Tibial nerve (tissue), 4 donors: Measurements from ENCODE around the gene IAH1. TPM values are rescaled to one million over a fixed set of nuclear protein-coding genes. Genes with fewer than 3 reads are reported as not detected.
A peak's percentile ranks its signal among the peaks of the same experiment; 100 is the strongest.

ENCODE experiments used
- DNase-seq, 2 donors: peaks; one replicate each; pipeline ENCODE4 v3.0.0-alpha.2; 2019; ENCODE audit warnings: low spot score in 2 of 2
- H3K27ac ChIP-seq, 4 donors: fragments of 200-600 bp; sonication (generic) in 3 of 4; one replicate each; pipeline ENCODE4 v1.5.1; 2017 to 2019; ENCODE audit warnings: mild to moderate bottlenecking in 1 of 4
- H3K27me3 ChIP-seq, 2 donors: fragments of 200-600 bp; sonication (generic) in 1 of 2; one replicate each; pipeline versions ENCODE4 v1.5.1 to v1.6.0; 2017 to 2019
- H3K36me3 ChIP-seq, 3 donors: fragments of 200-600 bp; sonication (generic); one replicate each; pipeline ENCODE4 v1.5.1; 2018 to 2019
- H3K4me1 ChIP-seq, 4 donors: fragments of 200-600 bp; sonication (generic) in 3 of 4; one replicate each; pipeline ENCODE4 v1.5.1; 2017 to 2019
- H3K4me3 ChIP-seq, 4 donors: fragments of 200-600 bp; sonication (generic) in 3 of 4; one replicate each; pipeline ENCODE4 v1.5.1; 2017 to 2019; ENCODE audit warnings: mild to moderate bottlenecking in 1 of 4, moderate library complexity in 1 of 4
- H3K9me3 ChIP-seq, 4 donors: fragments of 200-600 bp; sonication (generic) in 3 of 4; one replicate each; pipeline ENCODE4 v1.5.1; 2017 to 2019
- EP300 ChIP-seq, 2 donors: sonication (generic); formaldehyde crosslinking; IDR thresholded peaks; one replicate each; pipeline ENCODE4 v1.6.1; 2017; ENCODE audit warnings: antibody characterized with exemption in 2 of 2, mild to moderate bottlenecking in 1 of 2
- POLR2A ChIP-seq, 2 donors: fragments of 450-650 bp; IDR thresholded peaks; one replicate each; pipeline ENCODE4 v1.6.1; 2017; ENCODE audit warnings: antibody characterized with exemption in 2 of 2, mild to moderate bottlenecking in 2 of 2, moderate library complexity in 2 of 2
- WGBS, 2 donors: methylation state at CpG; one replicate each; pipeline ENCODE4 v1.1.5; 2018; 5-methylcytosine and 5-hydroxymethylcytosine counted together
- total RNA-seq, 4 donors: library from RNA; depleted of rRNA; stranded (reverse); fragments of >200 nt; gene quantifications; one replicate each; pipeline ENCODE4 v1.1.0, GENCODE V29; 2016
- TF ChIP-seq, protein P1 (sequence below), 5 experiments: fragments of 200-600 bp in 3 of 5; fragments of 450-650 bp in 2 of 5; sonication (generic) in 3 of 5; IDR thresholded peaks; one replicate each; pipeline ENCODE4 v1.5.1; 2016 to 2019; ENCODE audit warnings: antibody characterized with exemption in 5 of 5, mild to moderate bottlenecking in 3 of 5, moderate library complexity in 2 of 5

The IAH1 gene
- total RNA-seq, 4 donors from 2014 or later, result 41.9 to 55.1 (median 50.9) TPM

DNA sequence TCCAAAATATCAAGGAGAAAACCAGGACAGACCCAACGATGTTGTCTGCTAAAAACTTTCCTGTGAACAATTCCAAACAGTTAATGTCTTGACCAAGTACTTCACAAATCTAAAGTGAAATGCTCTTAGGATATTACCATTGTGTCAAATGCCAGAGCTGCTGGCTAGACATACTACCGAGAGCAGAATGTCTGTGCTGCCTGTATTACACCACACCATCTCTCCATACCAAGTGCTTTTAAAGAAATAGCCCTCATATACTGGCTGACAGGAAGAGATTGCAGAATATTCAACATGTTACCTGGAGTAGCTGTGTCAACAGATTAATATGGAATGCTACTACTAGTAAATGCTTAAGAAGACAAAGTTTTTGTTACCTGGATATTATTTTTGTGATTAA lies 18.6 kb downstream of the IAH1 start:
- 34 to 52% methylated on average over 2 of the region's 2 CpGs for WGBS, 2 donors
- Histone ChIP-seq H3K36me3 (peaks cover 0 to 95% (median 18%) of the 10 kb centered on the region in 3 donors), H3K27ac (no peak overlapping the region), H3K27me3 (no peaks in the 10 kb centered on the region), H3K4me3 (no peak overlapping the region), H3K9me3 (no peaks in the 10 kb centered on the region), H3K4me1 (peaks cover 0 to 7% (median 0%) of the 10 kb centered on the region in 4 donors)
- DNase-seq, result no peak
- TF ChIP-seq, protein P1, sequence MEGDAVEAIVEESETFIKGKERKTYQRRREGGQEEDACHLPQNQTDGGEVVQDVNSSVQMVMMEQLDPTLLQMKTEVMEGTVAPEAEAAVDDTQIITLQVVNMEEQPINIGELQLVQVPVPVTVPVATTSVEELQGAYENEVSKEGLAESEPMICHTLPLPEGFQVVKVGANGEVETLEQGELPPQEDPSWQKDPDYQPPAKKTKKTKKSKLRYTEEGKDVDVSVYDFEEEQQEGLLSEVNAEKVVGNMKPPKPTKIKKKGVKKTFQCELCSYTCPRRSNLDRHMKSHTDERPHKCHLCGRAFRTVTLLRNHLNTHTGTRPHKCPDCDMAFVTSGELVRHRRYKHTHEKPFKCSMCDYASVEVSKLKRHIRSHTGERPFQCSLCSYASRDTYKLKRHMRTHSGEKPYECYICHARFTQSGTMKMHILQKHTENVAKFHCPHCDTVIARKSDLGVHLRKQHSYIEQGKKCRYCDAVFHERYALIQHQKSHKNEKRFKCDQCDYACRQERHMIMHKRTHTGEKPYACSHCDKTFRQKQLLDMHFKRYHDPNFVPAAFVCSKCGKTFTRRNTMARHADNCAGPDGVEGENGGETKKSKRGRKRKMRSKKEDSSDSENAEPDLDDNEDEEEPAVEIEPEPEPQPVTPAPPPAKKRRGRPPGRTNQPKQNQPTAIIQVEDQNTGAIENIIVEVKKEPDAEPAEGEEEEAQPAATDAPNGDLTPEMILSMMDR (IDR thresholded peaks at IDR 0.05), result no peak
- TF ChIP-seq EP300 (IDR thresholded peaks at IDR 0.05), result no peak
- no peak for TF ChIP-seq POLR2A (IDR thresholded peaks at IDR 0.05)

DNA sequence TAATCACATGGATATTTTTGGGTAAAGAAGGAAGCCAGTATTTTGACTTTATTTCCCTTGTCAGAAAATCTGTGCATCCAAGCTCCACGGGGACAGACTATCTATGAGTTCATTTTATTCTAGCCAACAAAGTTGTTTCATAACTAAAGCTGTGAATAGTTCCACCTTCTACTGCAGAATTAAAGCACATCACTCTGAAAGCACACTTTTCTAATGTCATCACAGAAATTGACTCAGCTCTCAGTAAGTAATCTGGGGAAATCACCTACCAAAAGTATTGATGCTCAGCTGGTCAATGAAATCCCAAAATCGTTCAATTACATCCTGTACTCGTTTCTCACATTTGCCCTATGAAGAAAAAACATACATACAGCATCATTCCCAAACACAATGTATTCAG lies 19.1 kb downstream of the IAH1 start:
- Histone ChIP-seq H3K9me3 (no peaks in the 10 kb centered on the region), H3K4me3 (no peak overlapping the region), H3K36me3 (peaks cover 0 to 90% (median 18%) of the 10 kb centered on the region in 3 donors), H3K27me3 (no peaks in the 10 kb centered on the region), H3K4me1 (peaks cover 0 to 11% (median 0%) of the 10 kb centered on the region in 4 donors), H3K27ac (no peak overlapping the region)
- 75 to 83% methylated on average over 3 of the region's 3 CpGs for WGBS, 2 donors
- DNase-seq, result no peak
- TF ChIP-seq POLR2A (IDR thresholded peaks at IDR 0.05) (no peak), EP300 (IDR thresholded peaks at IDR 0.05) (no peak)
- TF ChIP-seq, protein P1 (IDR thresholded peaks at IDR 0.05), result no peak

DNA sequence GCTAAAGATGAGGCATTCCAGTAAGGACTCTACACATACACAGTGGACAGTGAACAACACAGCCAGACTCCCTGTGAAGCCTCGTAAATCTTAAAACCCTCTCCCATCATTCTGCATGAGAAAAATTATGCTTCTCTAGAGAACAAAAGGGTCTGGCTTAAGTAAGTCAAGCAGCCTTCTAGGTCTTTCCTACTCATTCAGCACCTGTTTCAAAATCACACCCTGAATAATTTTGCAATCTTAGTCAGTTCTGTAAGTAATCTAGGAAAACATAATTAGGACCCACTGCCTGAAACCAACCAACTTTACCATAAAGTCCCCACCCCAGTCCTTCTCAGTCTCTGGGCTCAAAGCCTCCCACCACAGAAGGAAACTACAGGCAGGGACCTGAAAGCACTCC lies 19.7 kb downstream of the IAH1 start:
- no peak overlapping the region for H3K27ac ChIP-seq
- no peak overlapping the region for H3K4me3 ChIP-seq
- TF ChIP-seq POLR2A (IDR thresholded peaks at IDR 0.05) (no peak), EP300 (IDR thresholded peaks at IDR 0.05) (no peak)
- TF ChIP-seq, protein P1 (IDR thresholded peaks at IDR 0.05), result no peak
- H3K9me3 ChIP-seq, result no peaks in the 10 kb centered on the region
- H3K27me3 ChIP-seq, result no peaks in the 10 kb centered on the region
- H3K36me3 ChIP-seq, result peaks cover 0 to 84% (median 18%) of the 10 kb centered on the region in 3 donors
- peaks cover 0 to 13% (median 0%) of the 10 kb centered on the region in 4 donors for H3K4me1 ChIP-seq
- WGBS, 2 donors, result 85 to 88% methylated on average over 1 of the region's 1 CpG
- no peak for DNase-seq

DNA sequence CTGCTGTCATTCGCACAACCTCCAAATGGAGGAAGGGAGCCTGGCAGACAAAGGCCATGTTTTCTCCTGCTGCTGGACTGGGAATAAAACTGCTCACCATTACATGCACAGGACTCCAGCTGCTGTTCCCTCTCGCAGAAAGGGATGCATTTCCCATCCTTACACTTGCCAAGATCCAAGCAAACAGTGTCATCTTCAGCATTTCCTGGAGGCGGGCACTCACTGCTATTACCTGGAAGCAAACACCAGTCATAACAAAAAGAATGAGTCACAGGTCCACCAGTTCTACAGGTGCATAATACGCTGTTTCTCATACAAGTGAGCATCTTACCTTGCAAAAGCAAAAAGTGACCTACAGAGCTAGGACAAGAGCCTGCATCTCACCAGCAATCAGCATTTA lies 22.7 kb downstream of the IAH1 start:
- Histone ChIP-seq H3K36me3 (peaks cover 0 to 76% (median 0%) of the 10 kb centered on the region in 3 donors), H3K9me3 (no peaks in the 10 kb centered on the region), H3K27ac (no peak overlapping the region), H3K4me3 (no peak overlapping the region), H3K27me3 (no peaks in the 10 kb centered on the region), H3K4me1 (peaks cover 0 to 15% (median 0%) of the 10 kb centered on the region in 4 donors)
- no peak for DNase-seq
- TF ChIP-seq EP300 (IDR thresholded peaks at IDR 0.05), result no peak
- TF ChIP-seq, protein P1 (IDR thresholded peaks at IDR 0.05), result no peak
- whole genome bisulfite sequencing, 2 donors, result 94 to 95% methylated on average over 4 of the region's 4 CpGs

DNA sequence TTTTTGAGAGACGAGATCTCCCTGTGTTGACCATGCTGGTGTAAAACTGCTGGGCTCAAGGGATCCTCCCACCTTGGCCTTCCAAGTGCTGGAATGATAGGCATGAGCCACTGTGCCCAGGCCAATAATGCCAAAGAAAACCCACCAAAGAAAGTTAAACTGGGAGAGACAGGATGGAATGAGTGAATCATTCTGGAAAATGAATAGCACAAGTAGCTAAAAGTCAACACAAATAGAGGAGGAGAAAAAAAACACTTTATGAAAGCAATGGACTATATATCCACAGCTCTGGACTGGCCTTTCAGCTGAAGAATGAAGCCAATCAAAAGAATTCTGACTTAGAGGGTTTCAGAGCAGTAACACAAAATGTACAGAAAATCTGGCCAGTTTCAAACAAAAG lies 23.9 kb downstream of the IAH1 start:
- TF ChIP-seq, protein P1 (IDR thresholded peaks at IDR 0.05), result no peak
- TF ChIP-seq POLR2A (IDR thresholded peaks at IDR 0.05), result no peak
- no peak for TF ChIP-seq EP300 (IDR thresholded peaks at IDR 0.05)
- peaks cover 0 to 15% (median 0%) of the 10 kb centered on the region in 4 donors for H3K4me1 ChIP-seq
- no peaks in the 10 kb centered on the region for H3K27me3 ChIP-seq
- peak overlapping the region in 2 of 4 donors; percentile 21 to 23 for H3K27ac ChIP-seq
- no peaks in the 10 kb centered on the region for H3K9me3 ChIP-seq
- H3K36me3 ChIP-seq, result peaks cover 0 to 75% (median 0%) of the 10 kb centered on the region in 3 donors
- no peak for DNase-seq
- no peak overlapping the region for H3K4me3 ChIP-seq
- WGBS, 2 donors, result 38 to 42% methylated on average over 1 of the region's 1 CpG
